Measurements from ENCODE around the gene FSTL4. TPM values are rescaled to one million over a fixed set of nuclear protein-coding genes. Genes with fewer than 3 reads are reported as not detected.

FSTL4 gene
- total RNA-seq, 2 donors from 2014 or later, result not detected

DNA sequence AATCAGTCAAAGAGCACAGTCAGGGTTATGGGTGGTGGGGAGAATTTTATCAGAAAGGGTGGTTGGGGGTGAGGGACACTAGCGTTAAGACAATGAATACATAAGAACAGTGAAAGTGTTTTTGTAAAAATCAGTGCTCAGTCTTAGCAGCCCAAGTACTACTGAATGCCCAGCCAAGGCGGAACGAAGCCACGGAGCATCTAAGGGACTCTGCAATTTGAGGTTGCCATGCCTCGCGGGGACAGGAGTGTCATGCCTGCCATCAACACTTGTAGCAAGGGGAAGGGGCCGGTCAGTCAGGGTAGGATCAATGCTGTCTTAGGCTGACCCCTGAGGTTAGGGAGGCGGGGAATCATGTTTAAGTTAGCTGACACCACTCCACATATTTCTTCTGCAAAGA lies 13.3 kb downstream of the FSTL4 start:
- TF ChIP-seq, protein P1, sequence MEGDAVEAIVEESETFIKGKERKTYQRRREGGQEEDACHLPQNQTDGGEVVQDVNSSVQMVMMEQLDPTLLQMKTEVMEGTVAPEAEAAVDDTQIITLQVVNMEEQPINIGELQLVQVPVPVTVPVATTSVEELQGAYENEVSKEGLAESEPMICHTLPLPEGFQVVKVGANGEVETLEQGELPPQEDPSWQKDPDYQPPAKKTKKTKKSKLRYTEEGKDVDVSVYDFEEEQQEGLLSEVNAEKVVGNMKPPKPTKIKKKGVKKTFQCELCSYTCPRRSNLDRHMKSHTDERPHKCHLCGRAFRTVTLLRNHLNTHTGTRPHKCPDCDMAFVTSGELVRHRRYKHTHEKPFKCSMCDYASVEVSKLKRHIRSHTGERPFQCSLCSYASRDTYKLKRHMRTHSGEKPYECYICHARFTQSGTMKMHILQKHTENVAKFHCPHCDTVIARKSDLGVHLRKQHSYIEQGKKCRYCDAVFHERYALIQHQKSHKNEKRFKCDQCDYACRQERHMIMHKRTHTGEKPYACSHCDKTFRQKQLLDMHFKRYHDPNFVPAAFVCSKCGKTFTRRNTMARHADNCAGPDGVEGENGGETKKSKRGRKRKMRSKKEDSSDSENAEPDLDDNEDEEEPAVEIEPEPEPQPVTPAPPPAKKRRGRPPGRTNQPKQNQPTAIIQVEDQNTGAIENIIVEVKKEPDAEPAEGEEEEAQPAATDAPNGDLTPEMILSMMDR (IDR thresholded peaks at IDR 0.05), result no peak
- H3K9me3 ChIP-seq, result no peaks in the 10 kb centered on the region

DNA sequence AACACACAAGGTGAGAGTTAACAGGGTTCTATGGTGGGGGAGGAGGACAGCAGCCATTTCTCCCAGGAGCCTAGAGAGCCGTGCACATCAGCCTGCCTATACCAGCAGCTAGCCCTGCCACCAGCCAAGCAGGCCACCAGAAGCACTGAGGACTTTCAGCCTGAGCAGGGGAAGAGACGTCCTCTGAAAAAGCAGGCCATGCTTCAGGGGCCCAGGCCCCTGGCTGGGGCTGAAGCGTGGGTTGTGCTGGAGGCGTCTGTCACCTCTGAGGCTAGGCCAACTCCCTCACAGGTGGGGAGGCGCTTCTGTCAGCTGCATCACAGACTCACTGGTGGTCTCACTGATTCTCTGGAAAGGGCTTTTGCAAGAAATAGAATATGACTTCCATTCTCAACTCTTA lies 16.3 kb downstream of the FSTL4 start:
- no peaks in the 10 kb centered on the region for H3K36me3 ChIP-seq
- no peaks in the 10 kb centered on the region for H3K4me1 ChIP-seq
- no peak for DNase-seq (ENCODE audit: low spot score)
- no peaks in the 10 kb centered on the region for H3K27me3 ChIP-seq
- H3K4me3 ChIP-seq, result no peak overlapping the region
- no peak overlapping the region for H3K27ac ChIP-seq
- H3K9me3 ChIP-seq, result no peaks in the 10 kb centered on the region
- TF ChIP-seq, protein P1 (IDR thresholded peaks at IDR 0.05), result no peak

More for the DNA sequence above, 13.3 kb downstream of the FSTL4 start:
- H3K4me1 ChIP-seq, result no peaks in the 10 kb centered on the region
- H3K36me3 ChIP-seq, result no peaks in the 10 kb centered on the region
- no peak overlapping the region for H3K27ac ChIP-seq
- no peak for DNase-seq (ENCODE audit: low spot score)
- no peak overlapping the region for H3K4me3 ChIP-seq
- H3K27me3 ChIP-seq, result no peaks in the 10 kb centered on the region

- TF ChIP-seq, protein P1 (IDR thresholded peaks at IDR 0.05), result no peak
- Histone ChIP-seq H3K9me3 (no peaks in the 10 kb centered on the region), H3K4me1 (no peaks in the 10 kb centered on the region), H3K4me3 (no peak overlapping the region), H3K36me3 (no peaks in the 10 kb centered on the region), H3K27me3 (no peaks in the 10 kb centered on the region), H3K27ac (no peak overlapping the region)
- no peak for DNase-seq (ENCODE audit: low spot score)
Measured at GRCh38 chr5:133595465-133595864, 16.9 kb downstream of the FSTL4 start.

GRCh38 chr5:133589286-133589685 lies 23.1 kb downstream of the FSTL4 start:
- no peaks in the 10 kb centered on the region for H3K27me3 ChIP-seq
- H3K27ac ChIP-seq, result no peak overlapping the region
- no peak for DNase-seq (ENCODE audit: low spot score)
- H3K9me3 ChIP-seq, result no peaks in the 10 kb centered on the region
- H3K4me3 ChIP-seq, result no peak overlapping the region
- no peaks in the 10 kb centered on the region for H3K36me3 ChIP-seq
- TF ChIP-seq, protein P1 (IDR thresholded peaks at IDR 0.05), result no peak
- no peaks in the 10 kb centered on the region for H3K4me1 ChIP-seq

GRCh38 chr5:133582971-133583370 lies 29.4 kb downstream of the FSTL4 start:
- H3K27me3 ChIP-seq, result no peaks in the 10 kb centered on the region
- no peak overlapping the region for H3K27ac ChIP-seq
- H3K4me3 ChIP-seq, result no peak overlapping the region
- H3K36me3 ChIP-seq, result no peaks in the 10 kb centered on the region
- DNase-seq (ENCODE audit: low spot score), result no peak
- no peaks in the 10 kb centered on the region for H3K9me3 ChIP-seq
- TF ChIP-seq, protein P1 (IDR thresholded peaks at IDR 0.05), result no peak
- H3K4me1 ChIP-seq, result no peaks in the 10 kb centered on the region

DNA sequence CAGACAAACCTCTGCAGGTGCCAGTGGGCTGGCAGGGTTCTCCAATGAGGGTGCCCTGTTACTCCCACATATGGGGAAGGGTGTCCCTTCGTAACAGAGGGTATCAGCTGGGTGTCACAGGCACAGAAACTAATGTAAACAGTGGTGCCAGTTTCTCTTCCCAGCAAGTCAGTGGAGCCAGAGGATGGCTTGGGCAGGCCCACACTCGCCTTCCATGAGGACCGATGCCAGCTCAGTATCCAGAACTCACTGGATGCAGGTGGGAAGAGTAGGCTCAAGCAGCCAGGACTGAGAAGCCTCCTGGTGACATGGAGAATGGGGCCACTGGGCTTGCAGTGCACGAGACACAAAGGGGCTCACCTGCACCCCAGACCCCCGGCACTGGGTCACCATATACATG lies 30.4 kb downstream of the FSTL4 start:
- no peak for DNase-seq (ENCODE audit: low spot score)

More for the DNA sequence above, 30.4 kb downstream of the FSTL4 start:
- Histone ChIP-seq H3K4me3 (no peak overlapping the region), H3K9me3 (no peaks in the 10 kb centered on the region), H3K27me3 (no peaks in the 10 kb centered on the region), H3K36me3 (no peaks in the 10 kb centered on the region), H3K4me1 (no peaks in the 10 kb centered on the region), H3K27ac (no peak overlapping the region)
- TF ChIP-seq, protein P1 (IDR thresholded peaks at IDR 0.05), result no peak
